Activated T-helper 9 cell treated with anti-CD3 and anti-CD28 coated beads, Interleukin-2, amount 50 U/mL, for 16 hours (primary cell): ENCODE measurements around the gene LYPD6.

Experiments
- DNase-seq: peaks from one replicate; pipeline ENCODE4 v3.0.0-alpha.2; 2020; ENCODE audit warnings: low read depth

The LYPD6 gene

DNA sequence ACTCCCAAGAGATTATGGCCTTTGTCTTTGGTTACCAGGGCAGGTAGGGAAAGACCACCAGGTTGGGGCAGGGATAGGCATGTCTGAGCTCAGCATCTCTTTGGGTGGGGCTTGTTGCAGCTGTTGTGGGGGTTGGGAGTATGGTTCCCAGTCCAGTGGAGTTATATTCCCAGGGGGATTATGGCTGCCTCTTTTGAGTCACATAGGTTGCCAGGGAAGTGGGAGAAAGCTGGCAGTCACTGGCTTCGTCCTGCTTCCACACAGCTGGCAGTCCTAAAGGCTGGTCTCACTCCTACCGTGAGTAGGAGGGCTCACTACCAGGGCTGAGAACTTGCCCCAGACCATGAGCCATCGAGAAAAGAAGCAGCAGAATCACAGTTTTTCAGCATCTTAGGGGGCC is 79.1 kb downstream of the LYPD6 start:
- no peak for DNase-seq

DNA sequence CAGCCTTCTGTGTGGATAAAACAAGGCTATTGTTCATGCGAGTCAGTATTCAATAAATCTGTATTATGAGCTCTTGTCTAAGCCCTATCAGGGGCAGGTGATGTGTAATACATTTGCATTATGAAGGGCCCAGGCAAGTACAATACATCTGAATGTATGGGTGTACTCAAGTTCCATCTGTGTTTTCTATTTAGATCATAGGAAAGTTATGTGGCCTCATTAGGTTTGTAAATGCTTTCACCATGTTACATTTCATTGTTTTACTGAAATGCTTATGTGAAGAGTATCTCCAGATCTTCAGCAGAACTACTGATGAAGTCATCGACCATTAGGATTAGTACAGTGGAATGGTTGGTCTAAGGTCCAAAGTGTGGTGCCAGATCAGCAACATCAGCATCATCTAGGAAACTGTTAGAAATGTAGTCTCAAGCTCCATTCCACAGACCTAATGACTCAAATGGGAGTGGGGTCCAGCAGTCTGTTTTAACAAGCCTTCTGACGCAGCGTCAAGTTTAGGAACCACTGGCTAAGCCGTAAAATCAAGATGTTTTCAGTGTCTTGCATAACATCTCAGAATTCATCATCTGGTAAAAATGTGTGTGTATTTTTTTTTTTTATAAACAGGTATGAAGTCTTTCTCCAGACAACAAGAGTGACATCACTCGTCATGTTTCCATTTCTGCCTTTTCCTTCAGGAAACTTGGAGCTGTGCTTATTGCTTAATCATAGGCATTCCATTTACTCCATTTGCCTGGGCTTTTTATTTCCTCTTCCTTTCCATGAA is 80.5 kb downstream of the LYPD6 start:
- no peak for DNase-seq

DNA sequence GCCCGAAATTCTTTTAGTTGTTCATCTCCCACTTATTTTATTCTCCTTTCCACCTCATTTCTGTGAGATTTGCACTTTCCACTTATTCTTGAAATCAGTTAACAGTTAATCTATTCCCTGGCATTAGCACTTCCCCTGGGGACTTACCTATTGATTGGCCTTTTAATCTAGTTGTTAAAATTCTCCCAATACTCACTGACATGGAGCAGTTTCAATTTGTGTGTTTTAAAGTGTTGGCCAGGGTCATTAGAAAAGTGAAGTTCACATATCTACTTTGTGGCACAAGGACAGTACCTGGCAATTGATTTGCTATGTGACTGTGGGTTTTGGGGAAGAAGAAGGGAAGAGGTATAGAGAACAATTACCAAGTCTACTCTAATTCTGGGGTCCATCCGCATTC is 83.1 kb downstream of the LYPD6 start:
- DNase-seq, result no peak

DNA sequence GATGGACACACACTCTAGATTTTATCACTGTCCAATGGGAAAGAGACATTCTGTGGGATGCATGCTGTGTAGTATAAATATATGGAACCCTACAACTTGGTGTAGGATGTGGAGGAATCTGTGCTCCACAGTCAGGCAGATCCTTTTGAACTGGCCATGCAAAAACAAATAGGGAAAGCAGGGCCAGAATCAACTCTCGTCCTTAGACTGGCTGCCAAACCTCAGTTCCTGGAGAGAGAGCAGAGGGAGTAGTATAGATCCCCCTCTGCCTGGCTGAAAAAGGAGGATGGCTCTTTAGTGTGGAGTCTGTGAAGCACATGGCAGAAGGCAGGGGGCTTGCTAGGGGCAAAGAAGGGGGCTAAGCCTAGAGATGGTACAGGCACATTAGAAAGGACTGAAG is 84.7 kb downstream of the LYPD6 start:
- DNase-seq, result no peak

DNA sequence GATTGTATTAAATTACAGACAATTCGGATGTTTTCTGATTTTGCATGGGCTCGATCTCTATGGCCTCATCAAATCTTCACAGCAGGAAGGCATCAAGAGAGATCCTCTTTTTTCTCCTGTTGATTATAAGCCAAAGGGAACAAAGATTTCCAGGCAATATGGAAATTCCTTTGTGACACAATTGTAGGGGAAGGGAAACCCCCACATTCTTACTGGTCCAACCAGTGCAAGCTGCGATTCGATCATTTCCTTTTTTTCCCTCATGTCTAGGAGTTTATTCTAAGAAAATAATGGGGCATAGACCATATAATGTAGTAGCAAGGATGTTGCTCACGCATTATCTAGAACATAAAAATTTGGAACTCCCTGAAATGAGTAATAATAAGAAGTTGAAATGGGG is 87.7 kb downstream of the LYPD6 start:
- DNase-seq, result no peak

DNA sequence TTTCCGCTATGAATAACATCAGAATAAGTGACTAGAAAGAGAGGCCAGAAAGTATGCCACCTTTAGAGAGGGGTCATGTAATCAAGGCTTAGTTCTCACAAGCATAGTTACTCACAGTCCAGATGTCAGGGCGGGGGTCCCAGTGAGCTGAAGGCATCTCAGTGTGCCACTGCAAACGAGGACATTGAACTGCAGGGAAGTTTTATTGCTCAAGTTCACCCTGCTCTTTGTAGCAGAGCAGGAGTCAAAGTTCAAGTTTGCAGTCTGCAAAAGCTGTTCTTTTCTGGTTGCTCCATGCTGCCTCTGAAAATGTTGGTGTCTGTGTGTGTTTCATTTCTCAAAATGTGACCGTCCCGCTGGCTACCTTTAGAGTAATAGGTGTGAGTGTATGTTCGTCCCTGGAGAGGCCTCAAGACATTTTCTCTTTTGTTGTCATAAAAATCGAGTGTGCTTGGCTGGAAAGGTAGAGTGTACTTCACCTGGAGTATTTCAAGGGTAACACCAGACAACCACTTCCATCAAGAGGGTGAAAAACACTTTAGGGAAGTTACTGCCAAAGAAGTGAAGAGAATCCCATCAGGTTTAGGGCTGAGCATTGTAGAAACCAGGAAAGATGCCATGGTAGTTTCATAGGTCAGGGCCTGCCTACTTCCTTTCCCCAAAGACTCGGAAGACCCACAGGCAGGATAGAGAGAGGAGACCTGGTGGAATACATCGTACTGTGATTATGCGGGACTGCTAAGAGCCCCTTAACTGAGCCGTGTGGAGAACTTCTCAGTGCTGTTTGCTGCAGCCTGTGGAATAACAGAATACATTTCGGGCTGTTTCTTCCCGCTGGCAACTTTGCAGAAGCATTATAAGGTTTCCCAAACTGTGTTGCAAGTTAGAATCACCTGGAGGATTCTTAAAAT is 89.9 kb downstream of the LYPD6 start:
- DNase-seq, result no peak

DNA sequence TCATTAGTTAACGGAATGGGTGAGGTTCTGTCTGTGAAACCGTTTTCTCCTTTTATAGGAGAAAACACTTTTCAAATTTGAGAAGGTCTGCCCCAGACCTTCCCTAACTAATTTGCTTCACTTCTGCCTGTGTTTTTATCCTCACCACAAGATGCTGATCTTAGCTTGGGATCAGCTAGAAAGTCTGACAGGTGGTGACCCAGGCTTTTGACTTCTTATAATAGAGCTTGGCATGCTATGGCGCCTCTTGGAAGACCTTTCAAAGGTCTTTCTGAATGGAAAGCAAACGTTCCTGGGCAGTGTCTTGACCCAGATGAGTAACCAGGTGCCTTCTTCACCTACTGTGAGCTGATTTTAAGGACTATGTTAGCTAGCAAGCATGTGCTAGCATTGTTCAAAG is 91.4 kb downstream of the LYPD6 start:
- no peak for DNase-seq

DNA sequence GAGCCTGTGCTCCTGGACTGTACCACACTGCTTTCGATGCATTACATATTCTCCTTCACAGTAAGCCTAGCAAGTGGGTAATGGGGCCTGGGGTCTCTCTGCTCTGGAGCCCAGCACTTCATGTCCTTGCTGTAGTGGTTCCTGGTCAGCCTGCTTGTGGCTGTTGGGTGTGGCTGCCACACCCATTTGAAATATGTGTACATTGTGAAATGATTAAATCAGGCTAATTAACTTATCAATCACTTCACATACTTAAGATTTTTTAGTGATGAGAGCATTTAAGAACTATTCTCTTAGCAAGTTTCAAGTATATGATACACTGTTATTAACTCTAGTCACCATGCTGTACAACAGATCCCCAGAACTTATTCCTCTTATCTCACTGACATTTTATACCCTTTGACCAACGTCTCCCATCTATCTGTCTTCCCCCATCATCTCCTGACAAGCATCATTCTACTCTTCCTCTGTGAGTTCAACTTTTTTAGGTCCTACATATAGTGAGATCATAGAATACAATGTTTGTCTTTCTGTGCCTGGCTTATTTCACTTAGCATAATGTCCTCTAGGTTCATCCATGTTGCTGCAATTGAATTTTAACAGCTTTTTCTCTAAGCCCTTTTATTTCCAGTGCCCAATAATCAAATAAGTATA is 92.1 kb downstream of the LYPD6 start:
- no peak for DNase-seq

DNA sequence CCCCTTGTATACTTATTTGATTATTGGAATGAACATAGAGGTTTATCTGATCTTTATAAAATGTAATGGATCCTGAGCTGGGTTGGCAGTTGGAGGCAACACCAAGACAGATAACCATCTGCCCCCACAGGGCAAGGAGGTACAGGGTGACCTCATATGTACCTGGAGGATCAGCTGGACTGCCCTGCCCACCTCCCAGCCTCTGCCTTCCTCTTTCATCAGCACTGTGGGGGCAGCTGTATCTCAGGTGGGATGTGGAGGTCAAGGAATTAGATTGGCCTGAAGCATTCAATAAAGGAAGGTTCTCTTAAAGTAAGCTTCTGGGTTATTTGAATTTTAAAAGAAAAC is 92.6 kb downstream of the LYPD6 start:
- DNase-seq, result no peak

DNA sequence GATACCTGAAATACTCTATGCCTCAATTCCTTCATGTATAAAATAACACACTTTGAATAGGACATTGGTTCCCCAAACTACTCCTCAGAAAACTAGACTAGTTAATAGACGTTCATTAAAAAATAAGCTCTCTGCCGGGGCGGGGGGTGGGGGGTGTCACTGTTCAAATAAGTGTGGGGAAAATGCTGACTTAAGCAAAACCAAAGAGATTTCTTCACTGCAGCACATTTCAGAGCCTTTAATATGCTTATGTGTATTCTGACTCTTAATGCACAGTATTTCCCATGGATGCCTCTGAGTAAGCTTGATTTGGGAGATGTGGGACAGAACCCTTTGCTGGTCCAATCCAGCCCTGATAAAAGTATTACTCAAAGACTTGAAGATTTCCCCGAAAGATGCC is 93.2 kb downstream of the LYPD6 start:
- no peak for DNase-seq

DNA sequence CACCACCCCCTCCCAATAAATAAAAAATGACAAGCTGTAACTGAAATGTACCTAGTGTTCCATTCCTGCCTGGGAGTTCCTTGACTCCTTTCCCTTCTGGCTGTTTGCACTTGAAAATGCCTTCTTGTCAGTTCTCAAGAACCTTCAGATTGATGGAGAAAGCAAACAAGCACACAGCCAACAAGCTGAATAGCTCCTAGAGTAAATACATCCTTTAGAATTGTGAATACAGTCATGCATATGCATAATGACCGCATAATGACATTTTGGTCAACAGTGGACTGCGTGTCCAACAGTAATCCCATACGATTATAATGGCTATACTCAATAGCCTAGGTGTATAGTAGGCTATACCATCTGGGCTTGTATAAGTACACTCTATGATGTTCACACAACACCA is 97.0 kb downstream of the LYPD6 start:
- no peak for DNase-seq

DNA sequence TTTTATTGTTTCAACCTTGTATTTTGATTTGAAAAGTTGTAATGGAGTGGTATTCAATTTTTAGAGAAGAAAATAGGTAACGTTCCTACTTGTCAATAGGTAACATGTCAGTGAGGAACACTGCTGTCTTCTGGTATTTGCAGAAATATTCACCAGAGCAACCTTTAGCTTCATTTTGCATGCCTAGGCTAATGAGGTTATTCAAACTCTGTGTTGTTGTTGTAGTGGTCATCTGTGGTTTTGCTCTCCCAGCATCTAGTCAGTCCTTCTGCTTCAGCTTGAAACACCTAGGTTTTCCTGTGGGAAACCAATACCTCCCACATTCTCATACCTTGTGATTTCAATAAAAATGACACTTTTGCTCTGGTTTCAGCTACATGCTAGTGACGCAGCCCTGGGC is 98.4 kb downstream of the LYPD6 start:
- DNase-seq, result no peak

DNA sequence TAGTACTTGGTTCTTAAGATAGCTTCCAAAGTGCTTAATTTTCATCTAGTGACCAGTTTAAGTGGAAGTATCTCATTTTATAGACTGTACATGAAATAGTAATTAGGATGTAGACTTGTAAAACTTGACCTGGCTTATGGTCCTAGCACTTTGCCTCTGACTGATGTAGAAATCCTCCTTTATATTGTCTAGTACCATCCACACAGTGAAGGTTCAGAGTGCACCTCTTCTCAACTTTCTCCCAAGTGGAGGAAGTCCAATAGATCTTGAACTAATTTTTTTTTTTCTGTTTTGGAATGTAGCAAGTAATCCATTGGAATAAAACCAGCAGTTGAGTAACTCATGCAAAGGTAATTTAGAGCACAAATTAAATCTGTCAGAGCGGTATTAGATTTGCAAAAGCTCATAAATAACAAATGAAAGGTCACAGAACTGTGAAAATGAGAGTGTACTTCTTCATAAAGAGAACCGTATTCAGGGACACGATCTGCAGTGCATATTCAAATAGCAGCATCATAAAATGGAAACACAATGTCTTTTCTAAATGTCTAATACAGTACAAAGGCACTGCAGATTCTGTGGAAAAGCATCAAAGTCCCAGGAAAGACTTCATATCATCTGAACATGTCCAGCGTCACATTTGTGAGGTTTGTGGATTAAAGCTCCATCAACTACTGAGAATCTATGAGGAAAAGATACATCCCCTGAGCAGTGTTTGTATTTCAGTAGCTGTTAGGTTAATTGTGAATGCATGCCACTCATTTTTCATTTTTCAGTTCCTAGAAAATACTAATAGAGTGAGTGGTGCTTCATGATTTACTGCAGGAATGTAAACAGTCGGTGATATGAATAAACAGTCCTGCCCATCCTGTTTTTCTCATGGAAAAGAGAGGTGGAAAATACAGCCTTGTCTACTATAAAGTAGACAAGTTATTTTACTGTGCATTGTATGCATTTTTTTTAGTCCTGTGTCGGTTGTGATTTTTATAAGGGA is 100.7 kb downstream of the LYPD6 start:
- no peak for DNase-seq

DNA sequence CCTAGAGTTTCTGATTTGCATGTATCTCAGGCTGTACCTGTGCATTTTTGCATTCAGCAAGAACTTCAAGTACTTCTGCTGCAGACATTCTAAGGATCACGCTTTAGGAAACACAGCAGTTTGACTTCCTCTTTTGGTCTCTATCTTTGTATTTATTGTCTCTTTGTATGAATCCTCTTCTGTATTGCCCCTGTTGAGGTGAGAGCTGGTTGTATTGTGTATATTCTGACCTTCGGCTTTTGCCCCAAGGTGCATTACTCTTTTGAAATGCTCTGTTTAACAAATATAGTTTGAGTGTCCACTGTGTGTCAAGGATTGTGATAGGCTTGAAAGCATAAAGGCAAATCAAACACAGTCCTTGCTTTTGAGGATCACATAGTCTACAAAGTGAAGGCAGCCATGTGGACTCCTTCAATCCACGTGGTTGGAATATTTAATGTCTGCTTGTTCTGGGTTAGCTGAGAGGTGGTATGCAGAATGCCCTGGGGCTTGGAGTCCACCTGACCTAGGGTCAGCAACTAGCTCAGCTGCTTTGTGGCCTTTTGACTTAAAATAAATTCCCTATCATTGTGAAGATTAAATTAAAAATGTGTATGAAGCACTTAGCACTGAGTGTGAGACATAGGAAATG is 108.1 kb downstream of the LYPD6 start:
- no peak for DNase-seq

DNA sequence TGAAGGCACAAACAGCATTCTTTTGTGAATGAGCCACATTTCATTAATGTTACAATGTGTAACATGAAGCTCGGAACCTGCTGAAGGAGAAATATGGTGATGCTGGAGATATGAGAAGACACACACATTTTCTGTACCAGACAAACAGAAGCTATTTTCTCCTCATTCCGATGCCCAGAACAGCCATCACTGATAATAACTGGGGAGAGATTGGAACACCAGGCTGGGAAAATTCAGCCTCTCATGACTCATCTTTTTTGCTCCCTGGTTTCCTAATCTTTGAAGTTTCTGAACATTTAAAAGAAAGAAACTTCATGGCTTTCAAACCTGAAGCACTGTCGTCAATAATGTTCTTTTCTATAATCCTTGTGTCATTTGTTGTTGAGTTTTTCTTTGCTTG is 110.9 kb downstream of the LYPD6 start:
- no peak for DNase-seq

DNA sequence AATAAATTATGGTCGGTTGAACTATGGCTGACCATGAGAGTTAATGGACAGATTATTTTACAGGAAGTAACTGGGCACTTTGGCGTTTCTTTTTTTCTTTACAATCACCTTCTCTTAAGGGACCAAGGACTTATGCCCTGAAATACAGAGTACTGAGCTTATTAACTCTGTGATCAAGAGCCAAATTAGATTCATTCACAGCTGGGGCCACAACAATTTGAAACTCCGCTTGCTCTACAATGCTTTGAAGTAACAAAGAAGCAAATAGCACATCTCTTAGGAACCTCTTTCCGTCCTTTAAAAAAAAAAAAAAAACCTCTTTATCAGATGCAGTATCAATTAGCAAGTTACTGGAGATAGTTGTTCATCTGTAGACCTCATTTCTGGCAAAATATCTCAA is 112.0 kb downstream of the LYPD6 start:
- no peak for DNase-seq

DNA sequence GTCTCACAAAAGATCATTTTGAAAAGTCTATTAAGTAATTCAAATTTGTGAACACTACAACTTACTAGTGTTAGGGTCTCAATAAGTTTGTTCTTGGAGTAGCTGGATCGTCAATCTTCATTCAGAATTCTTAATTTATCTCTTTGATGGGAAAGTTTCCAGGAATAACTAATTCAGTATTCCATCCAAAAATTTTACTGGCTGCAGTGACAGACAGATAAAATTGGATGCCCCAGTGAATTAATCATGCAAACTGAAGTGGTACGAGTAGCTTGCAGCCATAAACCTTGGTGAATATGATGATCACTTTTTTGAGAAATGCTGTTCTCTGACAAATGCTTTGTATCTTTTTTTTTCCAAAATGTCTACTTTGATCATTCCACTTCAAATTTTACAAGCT is 112.8 kb downstream of the LYPD6 start:
- no peak for DNase-seq

DNA sequence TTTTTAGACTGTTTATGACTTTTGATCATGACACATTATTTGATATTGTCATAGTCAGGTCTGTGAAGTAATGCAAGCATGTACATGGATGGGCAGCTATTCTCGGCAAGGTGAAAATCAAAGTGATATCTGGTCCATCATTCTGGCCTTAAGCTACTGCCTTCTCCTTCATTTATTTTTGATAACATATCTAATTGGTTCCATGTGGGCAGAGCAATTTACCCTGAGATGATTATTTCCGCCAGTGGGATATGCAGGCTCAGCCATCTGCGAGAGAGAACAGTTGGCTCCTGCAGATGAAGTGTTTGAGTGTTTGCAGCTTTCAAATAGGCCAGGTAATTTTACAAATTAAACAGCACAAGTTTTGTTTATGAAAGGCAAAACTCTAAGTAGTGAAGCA is 116.4 kb downstream of the LYPD6 start:
- DNase-seq, result no peak

DNA sequence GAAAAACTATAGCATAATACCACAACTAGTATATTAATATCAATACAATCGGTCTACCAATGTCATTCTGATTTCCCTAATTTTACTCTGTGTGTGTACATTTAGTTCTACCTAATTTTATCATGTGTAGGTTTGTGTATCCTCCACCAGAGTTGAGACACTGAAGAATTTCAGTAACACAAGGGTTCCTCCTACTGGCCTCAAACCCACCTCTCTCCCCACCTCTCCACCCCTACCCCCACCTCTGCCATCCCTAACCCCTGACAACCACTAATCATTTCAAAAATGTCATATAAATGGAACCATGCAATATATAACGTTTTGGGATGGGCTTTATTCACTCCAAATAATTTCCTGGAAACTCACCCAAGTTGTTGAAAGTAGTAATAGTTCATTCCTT is 117.9 kb downstream of the LYPD6 start:
- no peak for DNase-seq

DNA sequence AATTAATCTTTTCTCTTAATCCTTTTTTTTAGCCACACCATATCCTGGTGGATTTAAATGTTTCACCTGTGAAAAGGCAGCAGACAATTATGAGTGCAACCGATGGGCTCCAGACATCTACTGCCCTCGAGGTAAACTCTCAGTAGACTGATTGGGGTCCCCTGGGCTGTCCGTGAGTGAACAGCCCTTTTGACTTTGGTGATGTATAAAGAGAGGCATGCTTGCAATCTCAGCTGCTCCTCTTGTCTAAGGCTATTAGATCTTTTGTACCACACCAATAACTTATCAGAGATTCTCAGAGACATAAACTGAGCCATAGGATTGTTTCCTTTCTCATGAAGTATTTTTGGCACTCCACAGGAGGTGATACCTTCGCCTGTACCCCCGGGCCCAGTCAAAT is 118.6 kb downstream of the LYPD6 start:
- DNase-seq, result no peak

DNA sequence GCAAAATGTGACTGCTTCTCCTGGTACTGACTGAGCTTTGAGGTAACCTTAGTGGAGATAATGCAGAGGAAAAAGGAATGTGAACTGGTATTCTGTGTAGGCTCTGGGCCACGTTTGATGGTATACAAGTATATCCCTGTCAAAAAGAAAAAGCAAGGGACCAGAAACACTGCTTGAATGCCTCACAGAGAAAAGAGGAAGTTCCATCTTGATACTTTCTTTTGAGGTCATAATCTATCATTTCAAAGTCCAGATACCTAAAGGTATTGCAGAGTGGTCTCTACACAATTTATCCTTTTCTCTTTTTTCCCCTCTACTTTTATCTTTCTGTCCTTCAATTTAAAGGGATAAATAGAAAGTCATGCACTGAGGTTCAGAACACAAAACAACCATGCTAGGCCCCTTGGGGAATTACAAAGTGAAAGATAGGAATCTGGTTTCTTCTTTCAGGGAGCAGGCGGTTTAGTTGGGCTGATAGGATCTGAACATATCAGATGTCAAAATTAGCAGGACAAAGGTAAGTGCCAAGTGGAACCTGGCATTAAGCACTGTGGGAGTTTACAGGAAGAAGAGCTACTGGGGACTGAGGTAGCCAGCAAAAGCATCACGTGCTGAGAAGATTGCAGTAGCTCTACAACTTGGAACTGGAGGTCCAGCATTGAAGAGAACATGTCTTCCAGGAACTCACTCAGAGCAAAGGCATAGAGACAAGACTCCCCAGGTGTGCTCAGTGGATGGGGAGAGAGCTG is 121.2 kb downstream of the LYPD6 start:
- DNase-seq, result no peak
